Measurements from ENCODE around the gene DUSP7. TPM values are rescaled to one million over a fixed set of nuclear protein-coding genes. Genes with fewer than 3 reads are reported as not detected.
"Not testable (repeated sequence)": the region's sequence is repeated elsewhere in the genome, so short reads cannot be mapped to it uniquely, and the experiment has no call there.

The DUSP7 gene
- total RNA-seq, 1 donor from 2014 or later: 19.4 TPM

- DNase-seq (ENCODE audit: extremely low spot score, unreplicated experiment): peak; percentile 94
- Mint-ChIP-seq H3K4me3 (ENCODE audit: unreplicated experiment) (peak overlapping the region; percentile 63), H3K9me3 (ENCODE audit: unreplicated experiment) (no peaks in the 10 kb centered on the region), H3K27ac (ENCODE audit: unreplicated experiment) (peak overlapping the region; percentile 98), H3K27me3 (ENCODE audit: unreplicated experiment) (no peaks in the 10 kb centered on the region), H3K4me1 (ENCODE audit: unreplicated experiment) (peaks cover 65% of the 10 kb centered on the region), H3K36me3 (ENCODE audit: unreplicated experiment) (peaks cover 14% of the 10 kb centered on the region)
- TF ChIP-seq CTCF (IDR thresholded peaks at IDR 0.05): no peak
Measured at GRCh38 chr3:52046186-52046901, 10.0 kb downstream of the DUSP7 start.

GRCh38 chr3:52044869-52045619, 11.3 kb downstream of the DUSP7 start:
- H3K36me3 Mint-ChIP-seq (ENCODE audit: unreplicated experiment): peaks cover 5% of the 10 kb centered on the region
- H3K27ac Mint-ChIP-seq (ENCODE audit: unreplicated experiment): peak overlapping the region; percentile 89
- no peaks in the 10 kb centered on the region for H3K9me3 Mint-ChIP-seq (ENCODE audit: unreplicated experiment)
- H3K4me3 Mint-ChIP-seq (ENCODE audit: unreplicated experiment): no peak overlapping the region
- H3K27me3 Mint-ChIP-seq (ENCODE audit: unreplicated experiment): no peaks in the 10 kb centered on the region
- no peak for TF ChIP-seq CTCF (IDR thresholded peaks at IDR 0.05)
- H3K4me1 Mint-ChIP-seq (ENCODE audit: unreplicated experiment): peaks cover 71% of the 10 kb centered on the region
- DNase-seq (ENCODE audit: extremely low spot score, unreplicated experiment): no peak

- H3K4me1 Mint-ChIP-seq (ENCODE audit: unreplicated experiment): peaks cover 62% of the 10 kb centered on the region
- no peaks in the 10 kb centered on the region for H3K9me3 Mint-ChIP-seq (ENCODE audit: unreplicated experiment)
Measured at GRCh38 chr3:52043750-52044149, 12.6 kb downstream of the DUSP7 start.

GRCh38 chr3:52043039-52043438, 13.3 kb downstream of the DUSP7 start:
- not testable (repeated sequence) for H3K27ac Mint-ChIP-seq (ENCODE audit: unreplicated experiment); H3K36me3 Mint-ChIP-seq (ENCODE audit: unreplicated experiment); H3K27me3 Mint-ChIP-seq (ENCODE audit: unreplicated experiment); H3K9me3 Mint-ChIP-seq (ENCODE audit: unreplicated experiment); H3K4me3 Mint-ChIP-seq (ENCODE audit: unreplicated experiment); DNase-seq (ENCODE audit: extremely low spot score, unreplicated experiment)
- peaks cover 55% of the 10 kb centered on the region for H3K4me1 Mint-ChIP-seq (ENCODE audit: unreplicated experiment)

More at GRCh38 chr3:52043750-52044149, 12.6 kb downstream of the DUSP7 start:
- peak overlapping the region; percentile 89 for H3K27ac Mint-ChIP-seq (ENCODE audit: unreplicated experiment)
- no peak for DNase-seq (ENCODE audit: extremely low spot score, unreplicated experiment)
- TF ChIP-seq CTCF (IDR thresholded peaks at IDR 0.05): no peak
- H3K36me3 Mint-ChIP-seq (ENCODE audit: unreplicated experiment): no peaks in the 10 kb centered on the region
- H3K27me3 Mint-ChIP-seq (ENCODE audit: unreplicated experiment): no peaks in the 10 kb centered on the region
- no peak overlapping the region for H3K4me3 Mint-ChIP-seq (ENCODE audit: unreplicated experiment)

- no peak overlapping the region for H3K27ac Mint-ChIP-seq (ENCODE audit: unreplicated experiment)
- H3K4me3 Mint-ChIP-seq (ENCODE audit: unreplicated experiment): no peak overlapping the region
- no peaks in the 10 kb centered on the region for H3K27me3 Mint-ChIP-seq (ENCODE audit: unreplicated experiment)
- TF ChIP-seq CTCF (IDR thresholded peaks at IDR 0.05): peak; percentile 37
- H3K4me1 Mint-ChIP-seq (ENCODE audit: unreplicated experiment): peaks cover 39% of the 10 kb centered on the region
- H3K36me3 Mint-ChIP-seq (ENCODE audit: unreplicated experiment): no peaks in the 10 kb centered on the region
- no peak for DNase-seq (ENCODE audit: extremely low spot score, unreplicated experiment)
- H3K9me3 Mint-ChIP-seq (ENCODE audit: unreplicated experiment): no peaks in the 10 kb centered on the region
Measured at GRCh38 chr3:52041118-52041731, 15.1 kb downstream of the DUSP7 start.
